ENCODE measurements around the gene PAPLN. TPM values are rescaled to one million over a fixed set of nuclear protein-coding genes. Genes with fewer than 3 reads are reported as not detected.

The PAPLN gene
- total and polyA plus RNA-seq, 2 of the 8 experiments (the other 6 are each of a cell fraction or from before 2014, with no cell fraction given): 14.8 to 25.6 TPM

DNA sequence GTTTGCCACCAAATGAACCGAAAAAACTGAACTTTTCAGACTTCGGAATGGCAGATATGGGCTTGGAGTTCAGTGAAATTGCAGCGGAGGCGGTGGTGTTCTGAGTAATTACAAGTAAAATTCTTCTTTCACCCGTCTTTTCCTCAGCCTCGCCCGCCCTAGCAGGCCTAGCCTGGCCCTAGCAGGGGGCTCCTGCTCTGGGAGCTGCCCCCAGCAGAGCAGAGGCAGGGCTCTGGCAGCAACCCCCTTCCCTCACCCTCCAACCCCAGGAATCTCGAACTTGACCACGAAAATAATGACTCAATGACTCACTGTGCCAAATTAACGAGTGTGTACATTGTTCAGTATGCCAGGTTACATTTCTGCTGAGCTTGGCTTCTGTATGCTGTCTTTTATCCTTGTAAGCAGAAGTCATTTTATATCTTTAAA, 1.1 kb downstream of the PAPLN start:
- no peak overlapping the region for H2BK120ac ChIP-seq (replicated peaks; ENCODE audit: low read depth, low read length)
- no peak overlapping the region for H2BK15ac ChIP-seq (ENCODE audit: low read length)
- H2AK5ac ChIP-seq (ENCODE audit: low read depth, low read length): no peak overlapping the region
- CTCF ChIA-PET (ENCODE audit: partially characterized antibody): interaction anchor here (1.0 to 1.1 kb wide), 2 partner anchors 14 to 65 kb away, joined by 3 read pairs; no protein-coding TSS in a partner anchor
- no peak overlapping the region for H4K91ac ChIP-seq (replicated peaks; ENCODE audit: insufficient read length, low read length)
- peaks cover 5% of the 10 kb centered on the region for H3K79me1 ChIP-seq (ENCODE audit: low read depth, low read length)
- H3K14ac ChIP-seq (ENCODE audit: insufficient read length): no peak overlapping the region
- H3K27me3 ChIP-seq (replicated peaks in 1 of 4; ENCODE audit: control insufficient read depth in 3 of 4, extremely low read depth in 1 of 4, insufficient read depth in 3 of 4, low read length in 3 of 4): peaks cover 6 to 29% (median 20%) of the 10 kb centered on the region in 4 experiments
- FAIRE-seq (no peak), DNase-seq (ENCODE audit: low read depth in 1 of 2, low spot score in 2 of 2) (no peak)
- H2BK20ac ChIP-seq (ENCODE audit: low read length): no peak overlapping the region
- POLR2A ChIA-PET (ENCODE audit: partially characterized antibody): interaction anchor here (0.8 to 1.7 kb wide), 3 partner anchors 17 to 51 kb away, joined by 3 to 6 read pairs (median 3); no protein-coding TSS in a partner anchor
- peaks cover 22% of the 10 kb centered on the region for H3K23me2 ChIP-seq (ENCODE audit: low read depth, low read length)
- no peak overlapping the region for H2AFZ ChIP-seq (ENCODE audit: low read length)
- peaks cover 0 to 11% of the 10 kb centered on the region in 2 experiments; a peak in 2 of 4 replicates for H3K79me2 ChIP-seq (ENCODE audit: control insufficient read depth in 1 of 2, insufficient read depth in 2 of 2, low read length in 2 of 2)
- peaks cover 3 to 48% (median 32%) of the 10 kb centered on the region in 4 experiments for H3K4me1 ChIP-seq (replicated peaks in 1 of 4; ENCODE audit: control insufficient read depth in 3 of 4, insufficient read depth in 4 of 4, low read length in 3 of 4)
- H3K4me2 ChIP-seq (ENCODE audit: insufficient read depth in 1 of 2, low read depth in 2 of 2, low read length in 2 of 2): peak overlapping the region; percentile 89 to 96
- no peak overlapping the region for H3K27ac ChIP-seq (ENCODE audit: low read depth, low read length)
- no peak overlapping the region for H2BK5ac ChIP-seq (ENCODE audit: low read depth, low read length)
- H3K9ac ChIP-seq (replicated peaks in 1 of 4; ENCODE audit: extremely low read depth in 1 of 4, low read depth in 3 of 4, low read length in 3 of 4): peak overlapping the region in 1 of 4 experiments; percentile 58; a peak in 2 of 7 replicates
- no peak for TF ChIP-seq RFX5 (IDR thresholded peaks at IDR 0.05; ENCODE audit: borderline replicate concordance, low read depth, low read length)
- 0 out of 2 replicates have a peak, but pooled peaks have one; percentile 22 for TF ChIP-seq TEAD4 (IDR thresholded peaks at IDR 0.05; ENCODE audit: low read depth, low read length)
- TF ChIP-seq EZH2 (IDR thresholded peaks at IDR 0.05; ENCODE audit: low read depth, low read length, severe bottlenecking): peak; percentile 21
- TF ChIP-seq NRF1 (IDR thresholded peaks at IDR 0.05; ENCODE audit: low read depth, low read length): no peak
- no peaks in the 10 kb centered on the region for H3K9me3 ChIP-seq (ENCODE audit: insufficient read depth in 2 of 2, low read depth in 1 of 2, low read length in 1 of 2)
- 21% methylated on average over 10 of the region's 10 CpGs; no CpG with 5 or more reads in 1 of the 2 experiments for WGBS, 2 experiments (ENCODE audit: extremely low coverage in 1 of 2, insufficient coverage in 1 of 2, insufficient read length in 1 of 2, insufficient replicate concordance in 2 of 2, low coverage in 1 of 2, low lambda C conversion rate in 2 of 2, missing lambda C conversion rate in 1 of 2)
- no peak overlapping the region for H3K4ac ChIP-seq (replicated peaks; ENCODE audit: insufficient read length, low read depth, low read length)
- no peak overlapping the region for H4K5ac ChIP-seq (ENCODE audit: insufficient read length, low read depth, low read length)
- no peak overlapping the region for H2BK12ac ChIP-seq (ENCODE audit: low read depth, low read length)
- H4K8ac ChIP-seq (ENCODE audit: extremely low read depth, insufficient read depth, low read length): no peak overlapping the region
- H3K36me3 ChIP-seq (ENCODE audit: control insufficient read depth in 2 of 4, insufficient read depth in 4 of 4, low read length in 3 of 4): 0 out of 8 replicates have a peak, but pooled peaks cover 0 to 3% (median 0%) of the 10 kb centered on the region in 4 experiments
- H3K23ac ChIP-seq (ENCODE audit: insufficient read length): no peak overlapping the region
- H4K20me1 ChIP-seq (replicated peaks in 1 of 2; ENCODE audit: control insufficient read depth in 1 of 2, insufficient read depth in 2 of 2, low read length in 2 of 2): peaks cover 3 to 4% of the 10 kb centered on the region in 2 experiments
- peak overlapping the region; percentile 55 to 62 (median 60) for H3K4me3 ChIP-seq (ENCODE audit: extremely low read depth in 1 of 4, insufficient read depth in 2 of 4, low read depth in 3 of 4, low read length in 4 of 4)
- peak overlapping the region; percentile 72; the same call in 1 of the 2 replicates for H3K18ac ChIP-seq (ENCODE audit: extremely low read depth, low read length)
- H3K56ac ChIP-seq (replicated peaks; ENCODE audit: insufficient read length, low read depth, low read length): no peak overlapping the region

All from H1 (cell line).